Lung (tissue), 12 donors: ENCODE measurements around the gene ABCC11. TPM values are rescaled to one million over a fixed set of nuclear protein-coding genes. Genes with fewer than 3 reads are reported as not detected.
"Not testable (repeated sequence)": the region's sequence is repeated elsewhere in the genome, so short reads cannot be mapped to it uniquely, and the experiment has no call there.

Experiments
- ATAC-seq: fragments of 200-7000 bp; cut with Tn5 transposase; one replicate; pipeline ENCODE4 v1.9.1; 2020; ENCODE audit warnings: moderate number of reproducible peaks; ENCODE audit not compliant: insufficient read depth, low FRiP score
- DNase-seq, 3 donors: peaks; one replicate each; pipeline ENCODE4 v3.0.0-alpha.2; 2013 to 2017
- H3K27ac ChIP-seq, 2 donors: one replicate each; pipeline ENCODE4 v1.5.1; 2013; ENCODE audit warnings: mild to moderate bottlenecking in 2 of 2, moderate library complexity in 2 of 2, control low read depth in 1 of 2, inconsistent platforms in 1 of 2, low read depth in 1 of 2, low read length in 1 of 2
- H3K27me3 ChIP-seq, 3 donors: one replicate each; pipeline ENCODE4 v1.5.1; 2013; ENCODE audit warnings: low read length in 2 of 3; ENCODE audit not compliant: control insufficient read depth in 3 of 3, insufficient read depth in 3 of 3
- H3K36me3 ChIP-seq, 4 donors: one replicate each; pipeline ENCODE4 v1.5.1; 2013; ENCODE audit warnings: low read length in 4 of 4, mild to moderate bottlenecking in 1 of 4, moderate library complexity in 1 of 4; ENCODE audit not compliant: control insufficient read depth in 4 of 4, insufficient read depth in 4 of 4
- H3K4me1 ChIP-seq, 5 donors: one replicate each; pipeline ENCODE4 v1.5.1; 2013; ENCODE audit warnings: low read length in 5 of 5, mild to moderate bottlenecking in 2 of 5, moderate library complexity in 1 of 5; ENCODE audit not compliant: control insufficient read depth in 5 of 5, insufficient read depth in 5 of 5
- H3K4me3 ChIP-seq: one replicate; pipeline ENCODE4 v1.5.1; 2013; ENCODE audit warnings: mild to moderate bottlenecking, control low read depth, moderate library complexity
- H3K9ac ChIP-seq, 2 donors: one replicate each; pipeline ENCODE4 v1.5.1; 2013; ENCODE audit warnings: low read length in 2 of 2, control low read depth in 1 of 2; ENCODE audit not compliant: insufficient read depth in 1 of 2
- H3K9me3 ChIP-seq, 4 donors: one replicate each; pipeline ENCODE4 v1.5.1; 2013; ENCODE audit warnings: low read length in 3 of 4, mild to moderate bottlenecking in 1 of 4, moderate library complexity in 1 of 4; ENCODE audit not compliant: control insufficient read depth in 4 of 4, insufficient read depth in 3 of 4
- CTCF ChIP-seq: IDR thresholded peaks from 2 replicates; pipeline ENCODE4 v1.5.1; 2012; ENCODE audit warnings: mild to moderate bottlenecking; ENCODE audit errors: control extremely low read depth, extremely low read depth
- WGBS, 2 donors: extraction: QIAGEN DNeasy Blood & Tissue Kit; methylation state at CpG; one replicate each; pipeline ENCODE4 v1.1.7; 2013; 5-methylcytosine and 5-hydroxymethylcytosine counted together
- polyA plus RNA-seq, 2 donors: library from polyadenylated mRNA; stranded (reverse); fragments of 200-250 nt; gene quantifications; one replicate each; pipeline ENCODE4 v1.2.1, GENCODE V29; 2013
- total RNA-seq, 2 donors: library from RNA; depleted of rRNA in 1 of 2; stranded (reverse); fragments of >200 nt in 1 of 2; gene quantifications; one replicate each; pipeline ENCODE4 v1.2.1, GENCODE V29; 2014 to 2021
- donor health status: control.
- donor health status: control.
- donor health status: Bipolar disorder and iron deficiency.
- donor health status: healthy.
- donor health status: DM: yes; HTN: yes; CAD: no.

Gene ABCC11
- total and polyA plus RNA-seq, 4 donors, result 0.08 to 1.3 (median 0.25) TPM

GRCh38 chr16:48172682-48173081 is 74.7 kb downstream of the ABCC11 start:
- H3K4me1 ChIP-seq, result no peaks in the 10 kb centered on the region
- no peak overlapping the region for H3K9ac ChIP-seq
- TF ChIP-seq CTCF, result no peak
- H3K27ac ChIP-seq, result no peak overlapping the region
- DNase-seq (no peak), ATAC-seq (no peak)
- 85 to 87% methylated on average over 1 of the region's 1 CpG for WGBS, 2 donors
- no peaks in the 10 kb centered on the region for H3K27me3 ChIP-seq
- no peak overlapping the region for H3K4me3 ChIP-seq
- no peaks in the 10 kb centered on the region for H3K9me3 ChIP-seq
- no peaks in the 10 kb centered on the region for H3K36me3 ChIP-seq

GRCh38 chr16:48169896-48170295 is 77.4 kb downstream of the ABCC11 start:
- no peak for TF ChIP-seq CTCF
- Histone ChIP-seq H3K36me3 (no peaks in the 10 kb centered on the region), H3K9ac (no peak overlapping the region), H3K27me3 (peaks cover 0 to 3% (median 0%) of the 10 kb centered on the region in 3 donors), H3K9me3 (no peaks in the 10 kb centered on the region), H3K4me1 (no peaks in the 10 kb centered on the region), H3K27ac (no peak overlapping the region), H3K4me3 (peak overlapping the region; percentile 3)
- DNase-seq, result no peak
- WGBS, 2 donors, result 49 to 77% methylated on average over 8 of the region's 8 CpGs
- no peak for ATAC-seq

GRCh38 chr16:48168075-48168474 is 79.3 kb downstream of the ABCC11 start:
- H3K9ac ChIP-seq, result no peak overlapping the region
- no peak overlapping the region for H3K27ac ChIP-seq
- 43 to 70% methylated on average over 1 of the region's 1 CpG for WGBS, 2 donors
- ATAC-seq (no peak), DNase-seq (no peak)
- peaks cover 0 to 3% (median 0%) of the 10 kb centered on the region in 3 donors for H3K27me3 ChIP-seq
- no peak for TF ChIP-seq CTCF
- no peak overlapping the region for H3K4me3 ChIP-seq
- H3K4me1 ChIP-seq, result no peaks in the 10 kb centered on the region
- no peaks in the 10 kb centered on the region for H3K9me3 ChIP-seq
- H3K36me3 ChIP-seq, result no peaks in the 10 kb centered on the region

GRCh38 chr16:48166617-48167016 is 80.7 kb downstream of the ABCC11 start:
- H3K36me3 ChIP-seq, H3K27ac ChIP-seq, H3K4me3 ChIP-seq, ATAC-seq, H3K27me3 ChIP-seq, H3K9ac ChIP-seq, H3K9me3 ChIP-seq, H3K4me1 ChIP-seq, DNase-seq: not testable (repeated sequence)
- 91 to 94% methylated on average over 5 of the region's 5 CpGs for WGBS, 2 donors
